Chondrocyte (in vitro differentiated cells): ENCODE data around the gene FATE1. TPM values are rescaled to one million over a fixed set of nuclear protein-coding genes. Genes with fewer than 3 reads are reported as not detected.

ENCODE experiments used
- DNase-seq: peaks from one replicate; pipeline ENCODE4 v3.0.0; 2021; ENCODE audit warnings: mixed read lengths, low spot score
- H3K27ac Mint-ChIP-seq: one replicate; pipeline ENCODE4 v1.8.0; 2021; ENCODE audit warnings: mild to moderate bottlenecking, moderate library complexity, mixed read lengths; ENCODE audit not compliant: unreplicated experiment
- H3K27me3 Mint-ChIP-seq: 2 replicates; pipeline ENCODE4 v1.8.0; 2021; ENCODE audit warnings: low read depth, mixed read lengths
- H3K36me3 Mint-ChIP-seq: 2 replicates; pipeline ENCODE4 v1.8.0; 2021; ENCODE audit warnings: low read depth, mixed read lengths
- H3K4me1 Mint-ChIP-seq: 2 replicates; pipeline ENCODE4 v1.8.0; 2021; ENCODE audit warnings: low read depth, mild to moderate bottlenecking, mixed read lengths
- H3K4me3 Mint-ChIP-seq: one replicate; pipeline ENCODE4 v1.8.0; 2021; ENCODE audit warnings: mild to moderate bottlenecking, moderate library complexity, mixed read lengths; ENCODE audit not compliant: unreplicated experiment
- H3K9me3 Mint-ChIP-seq: 2 replicates; pipeline ENCODE4 v1.8.0; 2021; ENCODE audit warnings: low read depth, mixed read lengths
- CTCF ChIP-seq: fragments of 200-600 bp; sonication (generic); IDR thresholded peaks from 2 replicates; pipeline ENCODE4 v1.5.0; 2021; ENCODE audit warnings: antibody characterized with exemption, mild to moderate bottlenecking, moderate library complexity
- total RNA-seq: library from RNA; stranded (reverse); gene quantifications from 3 replicates; pipeline ENCODE4 v1.2.1, GENCODE V29; 2021

The FATE1 gene
- total RNA-seq, 1 donor from 2014 or later: not detected

GRCh38 chrX:151712253-151712652 is 3.6 kb upstream of the FATE1 start:
- Mint-ChIP-seq H3K27ac (no peak overlapping the region), H3K36me3 (no peaks in the 10 kb centered on the region), H3K4me3 (no peak overlapping the region), H3K9me3 (peaks cover 12% of the 10 kb centered on the region), H3K4me1 (no peaks in the 10 kb centered on the region), H3K27me3 (no peaks in the 10 kb centered on the region)
- TF ChIP-seq CTCF: no peak
- DNase-seq: no peak

- no peak for DNase-seq
- peak; percentile 36 for TF ChIP-seq CTCF
- Mint-ChIP-seq H3K27me3 (no peaks in the 10 kb centered on the region), H3K27ac (no peak overlapping the region), H3K4me3 (no peak overlapping the region), H3K4me1 (no peaks in the 10 kb centered on the region), H3K9me3 (peaks cover 8% of the 10 kb centered on the region), H3K36me3 (no peaks in the 10 kb centered on the region)
Measured at GRCh38 chrX:151713849-151714248, 2.0 kb upstream of the FATE1 start.

DNA sequence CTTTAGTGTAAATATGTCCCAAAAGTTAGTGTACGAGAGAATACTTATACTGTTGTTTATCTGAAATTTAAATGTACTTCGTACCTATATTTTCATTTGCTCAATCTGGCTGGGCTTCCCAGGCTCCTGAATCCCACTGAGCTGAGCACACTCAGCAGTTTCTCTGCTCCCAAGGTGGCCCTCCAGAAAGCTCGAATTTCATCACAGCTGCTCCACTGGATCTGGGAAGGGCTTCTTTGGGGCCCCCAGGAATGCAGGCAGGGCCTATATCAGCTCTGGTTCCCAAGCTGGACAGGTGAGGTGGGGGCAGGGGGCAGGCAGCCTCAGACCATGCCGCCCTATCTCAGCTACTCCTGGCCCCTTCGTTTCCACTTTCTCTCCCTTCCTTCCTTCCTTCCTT is 1.5 kb upstream of the FATE1 start:
- no peak for TF ChIP-seq CTCF
- no peak for DNase-seq
- H3K27me3 Mint-ChIP-seq: no peaks in the 10 kb centered on the region
- H3K4me1 Mint-ChIP-seq: no peaks in the 10 kb centered on the region
- H3K36me3 Mint-ChIP-seq: no peaks in the 10 kb centered on the region
- no peak overlapping the region for H3K27ac Mint-ChIP-seq
- no peak overlapping the region for H3K4me3 Mint-ChIP-seq
- peaks cover 8% of the 10 kb centered on the region for H3K9me3 Mint-ChIP-seq

- H3K27me3 Mint-ChIP-seq: no peaks in the 10 kb centered on the region
- H3K4me3 Mint-ChIP-seq: no peak overlapping the region
- no peaks in the 10 kb centered on the region for H3K36me3 Mint-ChIP-seq
- no peaks in the 10 kb centered on the region for H3K4me1 Mint-ChIP-seq
- H3K27ac Mint-ChIP-seq: no peak overlapping the region
- peaks cover 12% of the 10 kb centered on the region for H3K9me3 Mint-ChIP-seq
- peak; percentile 22 for TF ChIP-seq CTCF
- no peak for DNase-seq
Measured at GRCh38 chrX:151722241-151722846, 6.5 kb downstream of the FATE1 start.

DNA sequence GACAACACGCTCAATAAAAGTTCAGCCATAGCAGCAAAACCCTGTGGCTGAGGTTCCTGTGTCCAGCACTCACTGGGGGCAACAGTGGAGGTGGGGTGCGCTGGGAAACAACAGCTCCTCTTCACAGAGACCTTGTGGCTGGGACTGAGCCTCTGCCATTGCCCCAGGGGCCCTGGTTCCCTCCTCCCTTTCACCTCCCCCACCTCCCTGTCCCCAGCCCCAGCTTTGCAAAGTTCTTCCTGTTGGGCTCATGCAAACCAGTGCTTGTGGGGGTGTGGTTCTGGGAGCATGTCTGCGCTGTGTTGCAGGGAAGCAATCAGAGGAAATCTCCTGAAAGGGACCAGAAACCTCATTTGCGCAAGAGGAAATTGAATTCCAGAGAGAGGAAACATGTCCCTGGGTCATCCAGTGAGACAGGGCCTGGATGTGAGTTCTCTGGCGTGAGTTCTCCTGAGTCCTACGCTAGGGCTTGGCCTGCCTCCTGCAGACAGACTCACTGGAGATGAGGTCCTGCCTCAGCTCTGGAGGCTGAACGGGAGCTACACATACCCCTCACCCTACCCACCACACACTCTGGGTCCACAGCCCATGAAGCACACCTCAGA is 7.4 kb downstream of the FATE1 start:
- no peaks in the 10 kb centered on the region for H3K4me1 Mint-ChIP-seq
- no peaks in the 10 kb centered on the region for H3K36me3 Mint-ChIP-seq
- no peak for TF ChIP-seq CTCF
- H3K4me3 Mint-ChIP-seq: no peak overlapping the region
- H3K27me3 Mint-ChIP-seq: no peaks in the 10 kb centered on the region
- H3K9me3 Mint-ChIP-seq: peaks cover 14% of the 10 kb centered on the region
- no peak for DNase-seq
- no peak overlapping the region for H3K27ac Mint-ChIP-seq
